Measurements from ENCODE around the gene NHEJ1. TPM values are rescaled to one million over a fixed set of nuclear protein-coding genes. Genes with fewer than 3 reads are reported as not detected.

The NHEJ1 gene
- total and polyA plus RNA-seq, 2 of the 13 experiments (the other 11 are each of a cell fraction or from before 2014, with no cell fraction given), result 30.0 to 30.7 TPM

DNA sequence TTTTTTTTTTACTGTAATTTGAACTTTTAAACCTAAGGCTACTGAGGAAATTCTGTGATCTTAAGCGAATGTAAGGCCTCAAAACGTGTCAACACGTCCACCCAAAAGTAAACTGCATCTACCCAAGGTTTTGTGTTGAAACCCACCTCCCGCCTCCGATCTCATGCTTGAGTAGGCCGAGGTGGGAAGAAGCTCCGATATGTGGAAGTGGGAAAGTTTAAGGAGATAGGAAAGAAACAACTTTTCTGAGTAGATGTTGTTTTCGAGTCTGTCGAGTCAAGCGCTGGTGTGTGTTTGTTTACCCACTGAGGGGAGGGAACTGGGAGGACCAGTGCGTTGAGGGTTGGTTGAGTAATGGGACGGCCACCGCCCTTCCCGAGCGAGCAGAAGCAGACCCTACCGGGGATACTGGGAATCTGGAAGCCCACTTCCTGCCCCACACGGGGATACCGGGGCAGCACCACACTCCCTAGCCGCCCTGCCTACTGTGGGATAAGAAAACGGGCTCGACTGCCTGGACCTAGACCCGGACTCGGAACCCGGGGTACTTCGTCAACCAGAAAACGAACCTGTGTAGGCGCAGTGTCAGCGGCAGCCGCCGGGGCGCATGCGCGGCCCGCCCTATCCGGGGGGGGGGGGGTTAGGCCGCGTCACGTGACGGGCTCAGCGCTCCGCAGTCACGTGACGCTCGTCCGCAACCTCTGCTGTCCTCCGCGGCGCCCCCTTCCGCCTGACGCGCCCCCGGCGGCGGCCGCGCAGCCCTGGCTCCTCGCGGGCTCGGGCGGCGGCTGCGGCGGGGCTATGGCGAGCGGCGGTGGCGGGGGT lies 17.1 kb upstream of the NHEJ1 start, which contains the start of gene RETREG2 (continued):
- TF ChIP-seq, protein P1, sequence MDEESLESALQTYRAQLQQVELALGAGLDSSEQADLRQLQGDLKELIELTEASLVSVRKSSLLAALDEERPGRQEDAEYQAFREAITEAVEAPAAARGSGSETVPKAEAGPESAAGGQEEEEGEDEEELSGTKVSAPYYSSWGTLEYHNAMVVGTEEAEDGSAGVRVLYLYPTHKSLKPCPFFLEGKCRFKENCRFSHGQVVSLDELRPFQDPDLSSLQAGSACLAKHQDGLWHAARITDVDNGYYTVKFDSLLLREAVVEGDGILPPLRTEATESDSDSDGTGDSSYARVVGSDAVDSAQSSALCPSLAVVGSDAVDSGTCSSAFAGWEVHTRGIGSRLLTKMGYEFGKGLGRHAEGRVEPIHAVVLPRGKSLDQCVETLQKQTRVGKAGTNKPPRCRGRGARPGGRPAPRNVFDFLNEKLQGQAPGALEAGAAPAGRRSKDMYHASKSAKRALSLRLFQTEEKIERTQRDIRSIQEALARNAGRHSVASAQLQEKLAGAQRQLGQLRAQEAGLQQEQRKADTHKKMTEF (CRISPR knock-in tag; IDR thresholded peaks at IDR 0.05), result peak; percentile 59; the same call in 1 of the 2 replicates
- TF ChIP-seq KDM2A (CRISPR knock-in tag; IDR thresholded peaks at IDR 0.05; ENCODE audit: borderline replicate concordance, low read depth) (peak; percentile 37; the same call in 1 of the 2 replicates), ZNF720 (CRISPR knock-in tag; IDR thresholded peaks at IDR 0.05) (no peak), ZFY (CRISPR knock-in tag; IDR thresholded peaks at IDR 0.05) (peak; percentile 78; the same call in 1 of the 2 replicates), ZNF564 (CRISPR knock-in tag; IDR thresholded peaks at IDR 0.05) (no peak; the same call in none of the 2 replicates), ZNF792 (CRISPR knock-in tag; IDR thresholded peaks at IDR 0.05) (no peak), MYNN (CRISPR knock-in tag; IDR thresholded peaks at IDR 0.05; ENCODE audit: low read depth) (no peak), ZBTB20 (CRISPR knock-in tag; IDR thresholded peaks at IDR 0.05; ENCODE audit: borderline replicate concordance, low read depth) (peak; percentile 72; the same call in 1 of the 2 replicates), NCOA2 (CRISPR knock-in tag; IDR thresholded peaks at IDR 0.05) (peak; percentile 51; the same call in 1 of the 2 replicates), STAG1 (CRISPR knock-in tag; IDR thresholded peaks at IDR 0.05) (peak; percentile 6; the same call in 1 of the 2 replicates), MEIS2 (CRISPR knock-in tag; IDR thresholded peaks at IDR 0.05) (no peak; the same call in none of the 2 replicates), ZNF780A (CRISPR knock-in tag; IDR thresholded peaks at IDR 0.05) (no peak; the same call in 1 of the 2 replicates), ZNF703 (CRISPR knock-in tag; IDR thresholded peaks at IDR 0.05; ENCODE audit: borderline replicate concordance) (no peak), NFE2L1 (CRISPR knock-in tag; IDR thresholded peaks at IDR 0.05; ENCODE audit: borderline replicate concordance) (no peak)
- TF ChIP-seq, protein P2, sequence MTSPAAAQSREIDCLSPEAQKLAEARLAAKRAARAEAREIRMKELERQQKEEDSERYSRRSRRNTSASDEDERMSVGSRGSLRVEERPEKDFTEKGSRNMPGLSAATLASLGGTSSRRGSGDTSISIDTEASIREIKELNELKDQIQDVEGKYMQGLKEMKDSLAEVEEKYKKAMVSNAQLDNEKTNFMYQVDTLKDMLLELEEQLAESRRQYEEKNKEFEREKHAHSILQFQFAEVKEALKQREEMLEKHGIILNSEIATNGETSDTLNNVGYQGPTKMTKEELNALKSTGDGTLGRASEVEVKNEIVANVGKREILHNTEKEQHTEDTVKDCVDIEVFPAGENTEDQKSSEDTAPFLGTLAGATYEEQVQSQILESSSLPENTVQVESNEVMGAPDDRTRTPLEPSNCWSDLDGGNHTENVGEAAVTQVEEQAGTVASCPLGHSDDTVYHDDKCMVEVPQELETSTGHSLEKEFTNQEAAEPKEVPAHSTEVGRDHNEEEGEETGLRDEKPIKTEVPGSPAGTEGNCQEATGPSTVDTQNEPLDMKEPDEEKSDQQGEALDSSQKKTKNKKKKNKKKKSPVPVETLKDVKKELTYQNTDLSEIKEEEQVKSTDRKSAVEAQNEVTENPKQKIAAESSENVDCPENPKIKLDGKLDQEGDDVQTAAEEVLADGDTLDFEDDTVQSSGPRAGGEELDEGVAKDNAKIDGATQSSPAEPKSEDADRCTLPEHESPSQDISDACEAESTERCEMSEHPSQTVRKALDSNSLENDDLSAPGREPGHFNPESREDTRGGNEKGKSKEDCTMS (CRISPR knock-in tag; conservative IDR thresholded peaks at IDR 0.05), result no peak
- TF ChIP-seq, protein P3, sequence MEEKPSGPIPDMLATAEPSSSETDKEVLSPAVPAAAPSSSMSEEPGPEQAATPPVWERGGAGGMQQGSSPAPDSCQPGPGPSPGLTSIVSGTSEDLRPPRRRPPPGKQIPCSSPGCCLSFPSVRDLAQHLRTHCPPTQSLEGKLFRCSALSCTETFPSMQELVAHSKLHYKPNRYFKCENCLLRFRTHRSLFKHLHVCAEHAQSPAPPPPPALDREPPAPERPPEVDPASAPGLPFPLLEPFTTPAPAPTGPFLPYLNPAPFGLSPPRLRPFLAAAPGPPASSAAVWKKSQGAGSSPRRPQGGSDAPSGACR (CRISPR knock-in tag; IDR thresholded peaks at IDR 0.05), result no peak; the same call in 1 of the 2 replicates
- TF ChIP-seq, protein P4, sequence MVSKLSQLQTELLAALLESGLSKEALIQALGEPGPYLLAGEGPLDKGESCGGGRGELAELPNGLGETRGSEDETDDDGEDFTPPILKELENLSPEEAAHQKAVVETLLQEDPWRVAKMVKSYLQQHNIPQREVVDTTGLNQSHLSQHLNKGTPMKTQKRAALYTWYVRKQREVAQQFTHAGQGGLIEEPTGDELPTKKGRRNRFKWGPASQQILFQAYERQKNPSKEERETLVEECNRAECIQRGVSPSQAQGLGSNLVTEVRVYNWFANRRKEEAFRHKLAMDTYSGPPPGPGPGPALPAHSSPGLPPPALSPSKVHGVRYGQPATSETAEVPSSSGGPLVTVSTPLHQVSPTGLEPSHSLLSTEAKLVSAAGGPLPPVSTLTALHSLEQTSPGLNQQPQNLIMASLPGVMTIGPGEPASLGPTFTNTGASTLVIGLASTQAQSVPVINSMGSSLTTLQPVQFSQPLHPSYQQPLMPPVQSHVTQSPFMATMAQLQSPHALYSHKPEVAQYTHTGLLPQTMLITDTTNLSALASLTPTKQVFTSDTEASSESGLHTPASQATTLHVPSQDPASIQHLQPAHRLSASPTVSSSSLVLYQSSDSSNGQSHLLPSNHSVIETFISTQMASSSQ (IDR thresholded peaks at IDR 0.05; ENCODE audit: low read depth), result no peak
- TF ChIP-seq, protein P4 (CRISPR knock-in tag; IDR thresholded peaks at IDR 0.05; ENCODE audit: borderline replicate concordance), result peak; percentile 65; the same call in 1 of the 2 replicates

All from HepG2 (cell line).